Naive B cell (primary cell): ENCODE results near the gene PTPN1. TPM values are rescaled to one million over a fixed set of nuclear protein-coding genes. Genes with fewer than 3 reads are reported as not detected.

Source experiments
- ATAC-seq, 2 donors: fragments of 150-1000 bp; cut with Tn5 transposase; 2 replicates each; pipeline ENCODE4 v1.10.0; 2021; ENCODE audit warnings: low read depth in 2 of 2, mild to moderate bottlenecking in 2 of 2, moderate library complexity in 2 of 2
- DNase-seq: peaks from one replicate; pipeline ENCODE4 v3.0.0; 2022
- H3K27ac Mint-ChIP-seq, 6 donors: one replicate each; pipeline ENCODE4 v1.8.0; 2020 to 2022; ENCODE audit warnings: mild to moderate bottlenecking in 6 of 6, mixed read lengths in 6 of 6, moderate library complexity in 5 of 6, inconsistent platforms in 2 of 6
- H3K27me3 Mint-ChIP-seq, 3 donors: one replicate each; pipeline ENCODE4 v1.8.0; 2021 to 2022; ENCODE audit warnings: mixed read lengths in 3 of 3, mild to moderate bottlenecking in 1 of 3
- H3K36me3 Mint-ChIP-seq, 2 donors: one replicate each; pipeline ENCODE4 v1.8.0; 2020 to 2022; ENCODE audit warnings: mixed read lengths in 2 of 2, inconsistent platforms in 1 of 2, mild to moderate bottlenecking in 1 of 2
- H3K4me1 Mint-ChIP-seq, 3 donors: one replicate each; pipeline ENCODE4 v1.8.0; 2020 to 2022; ENCODE audit warnings: mixed read lengths in 3 of 3, inconsistent platforms in 1 of 3, mild to moderate bottlenecking in 1 of 3, moderate library complexity in 1 of 3
- H3K4me3 Mint-ChIP-seq, 8 donors: one replicate each; pipeline ENCODE4 v1.8.0; 2020 to 2022; ENCODE audit warnings: mild to moderate bottlenecking in 8 of 8, mixed read lengths in 8 of 8, moderate library complexity in 8 of 8, inconsistent platforms in 2 of 8
- H3K9me3 Mint-ChIP-seq, 7 donors: one replicate each; pipeline ENCODE4 v1.8.0; 2020 to 2022; ENCODE audit warnings: mixed read lengths in 7 of 7, mild to moderate bottlenecking in 5 of 7, inconsistent platforms in 2 of 7, moderate library complexity in 1 of 7
- polyA plus RNA-seq, 6 donors: library from polyadenylated mRNA; unstranded; fragments of 300-500 nt; fragmentation: Illumina TruSeq; gene quantifications; one replicate each; pipeline ENCODE4 v1.2.3, GENCODE V29; 2021; ENCODE audit warnings: low read depth in 6 of 6

PTPN1 gene
- polyA plus RNA-seq, 6 donors from 2014 or later, result 14.0 to 57.1 (median 46.1) TPM

DNA sequence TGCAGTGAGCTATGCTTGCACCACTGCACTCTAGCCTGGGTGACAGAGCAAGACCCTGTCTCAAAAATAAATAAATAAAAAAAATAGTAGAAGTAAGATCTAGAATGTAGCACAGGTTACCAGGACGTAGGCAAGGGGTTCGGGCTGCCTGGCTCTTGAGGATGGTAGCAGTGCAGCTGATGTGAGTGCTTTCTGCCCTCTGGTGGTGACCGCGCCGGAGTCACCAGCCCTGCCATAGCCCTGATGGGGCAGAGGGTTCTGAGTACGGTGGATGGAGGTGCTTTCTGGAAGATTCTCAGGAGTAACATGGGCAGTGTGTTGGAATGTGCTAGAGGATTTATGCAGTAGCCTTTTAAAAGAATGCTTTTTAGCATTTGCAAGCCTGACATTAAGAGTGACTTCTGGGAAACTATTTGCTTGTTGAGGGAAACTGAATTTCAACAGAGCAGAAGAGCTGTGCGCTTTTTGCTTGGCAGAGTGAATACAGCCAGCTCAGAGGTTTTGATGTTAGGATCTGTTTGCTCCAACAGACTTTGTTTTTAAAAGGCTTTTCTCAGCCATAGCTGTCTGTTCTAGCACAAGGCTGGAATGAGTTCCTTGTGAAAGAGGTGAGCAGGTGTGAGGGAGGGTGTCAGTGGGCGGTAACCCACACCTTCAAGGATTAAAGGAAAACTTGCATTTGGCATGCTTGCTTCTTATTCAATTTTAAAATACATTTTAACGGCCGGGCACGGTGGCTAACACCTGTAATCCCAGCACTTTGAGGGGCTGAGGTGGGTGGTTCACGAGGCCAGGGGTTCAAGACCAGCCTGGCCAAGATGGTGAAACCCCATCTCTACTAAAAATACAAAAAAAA lies 65.9 kb downstream of the PTPN1 start:
- H3K4me3 Mint-ChIP-seq, result no peak overlapping the region
- peaks cover 33 to 50% (median 38%) of the 10 kb centered on the region in 3 donors for H3K4me1 Mint-ChIP-seq
- no peaks in the 10 kb centered on the region for H3K27me3 Mint-ChIP-seq
- H3K27ac Mint-ChIP-seq, result peak overlapping the region in 5 of 6 donors; percentile 42 to 92 (median 78)
- peaks cover 8 to 25% of the 10 kb centered on the region in 2 donors for H3K36me3 Mint-ChIP-seq
- no peaks in the 10 kb centered on the region for H3K9me3 Mint-ChIP-seq
- ATAC-seq, result peak; percentile 90 to 95
- peak; percentile 53 for DNase-seq

DNA sequence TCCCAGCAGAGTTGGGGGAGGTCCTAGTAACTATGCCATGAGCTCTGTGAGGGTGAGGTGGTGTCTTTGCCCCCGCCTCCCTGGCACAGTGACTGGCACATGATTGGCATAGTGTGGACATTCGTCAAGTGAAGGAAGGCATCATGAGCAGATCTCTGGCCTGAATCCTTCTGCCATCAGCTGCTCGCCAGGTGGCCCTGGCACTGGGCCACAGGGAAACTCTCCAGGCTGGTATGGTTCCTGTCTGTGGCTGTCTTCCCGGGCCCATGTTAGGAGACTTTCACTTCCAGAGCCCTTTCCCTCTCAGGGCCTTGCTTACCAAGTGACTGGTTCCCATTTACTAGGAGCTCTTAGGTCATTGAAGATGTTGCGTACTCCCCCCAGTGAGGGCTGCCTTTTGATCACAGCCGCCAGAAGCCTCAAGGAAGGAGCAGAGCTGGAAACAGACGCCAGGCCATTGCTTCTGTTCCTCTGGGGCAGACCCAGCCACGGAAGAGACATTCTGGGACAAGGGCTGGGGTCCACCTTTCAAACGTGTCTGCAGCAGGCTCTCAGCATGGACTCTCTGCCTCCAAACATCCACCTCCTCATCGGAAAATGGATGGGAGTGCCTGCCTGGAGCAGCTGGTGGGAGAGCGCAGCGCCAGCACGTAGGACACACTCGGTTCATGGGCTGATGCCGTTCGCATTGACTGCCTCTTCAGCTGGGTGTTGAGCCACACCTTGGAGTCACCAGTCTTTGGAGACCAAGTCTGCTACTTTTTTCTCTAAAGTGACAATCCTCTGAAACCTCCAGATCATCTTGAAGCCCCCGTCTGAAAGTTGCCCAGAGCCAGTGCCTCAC lies 67.2 kb downstream of the PTPN1 start:
- peak overlapping the region in 1 of 8 donors; percentile 12 for H3K4me3 Mint-ChIP-seq
- no peaks in the 10 kb centered on the region for H3K9me3 Mint-ChIP-seq
- DNase-seq, result no peak
- peaks cover 8 to 25% of the 10 kb centered on the region in 2 donors for H3K36me3 Mint-ChIP-seq
- H3K27ac Mint-ChIP-seq, result peak overlapping the region in 2 of 6 donors; percentile 75 to 93
- no peaks in the 10 kb centered on the region for H3K27me3 Mint-ChIP-seq
- ATAC-seq, result no peak
- H3K4me1 Mint-ChIP-seq, result peaks cover 30 to 46% (median 33%) of the 10 kb centered on the region in 3 donors

DNA sequence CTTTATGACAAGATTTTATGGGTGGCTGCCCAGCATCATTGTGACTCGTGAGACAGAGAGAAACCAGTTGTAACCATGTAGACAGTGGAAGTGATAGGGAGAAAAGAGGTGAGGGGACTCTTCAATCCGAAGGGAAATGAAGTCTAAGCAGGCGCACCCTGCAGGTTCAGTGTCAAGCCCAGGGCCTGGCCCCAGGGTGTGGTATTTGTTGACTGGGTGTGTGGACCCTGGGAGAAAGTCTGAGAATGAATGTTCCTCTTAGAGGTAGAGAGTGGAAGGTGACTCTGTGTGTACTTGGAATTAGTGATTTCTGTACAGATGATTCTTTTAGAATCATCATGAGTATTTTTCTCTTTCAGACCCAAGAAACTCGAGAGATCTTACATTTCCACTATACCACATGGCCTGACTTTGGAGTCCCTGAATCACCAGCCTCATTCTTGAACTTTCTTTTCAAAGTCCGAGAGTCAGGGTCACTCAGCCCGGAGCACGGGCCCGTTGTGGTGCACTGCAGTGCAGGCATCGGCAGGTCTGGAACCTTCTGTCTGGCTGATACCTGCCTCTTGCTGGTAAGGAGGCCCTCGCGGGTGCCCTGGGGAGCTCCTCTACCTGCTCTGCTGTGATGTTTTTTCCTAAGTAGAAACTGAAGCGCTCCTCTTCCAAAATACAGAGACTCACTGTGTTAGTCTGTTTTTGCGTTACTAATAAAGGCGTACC lies 68.0 kb downstream of the PTPN1 start:
- peak overlapping the region in 3 of 6 donors; percentile 71 to 93 (median 75) for H3K27ac Mint-ChIP-seq
- peaks cover 30 to 46% (median 32%) of the 10 kb centered on the region in 3 donors for H3K4me1 Mint-ChIP-seq
- DNase-seq (no peak), ATAC-seq (no peak)
- H3K36me3 Mint-ChIP-seq, result peaks cover 11 to 25% of the 10 kb centered on the region in 2 donors
- H3K9me3 Mint-ChIP-seq, result no peaks in the 10 kb centered on the region
- H3K4me3 Mint-ChIP-seq, result no peak overlapping the region
- H3K27me3 Mint-ChIP-seq, result no peaks in the 10 kb centered on the region

- Mint-ChIP-seq H3K27ac (peak overlapping the region in 4 of 6 donors; percentile 34 to 84 (median 64)), H3K36me3 (peaks cover 15 to 25% of the 10 kb centered on the region in 2 donors), H3K4me3 (no peak overlapping the region), H3K4me1 (peaks cover 32 to 48% (median 34%) of the 10 kb centered on the region in 3 donors), H3K27me3 (no peaks in the 10 kb centered on the region), H3K9me3 (no peaks in the 10 kb centered on the region)
- DNase-seq (no peak), ATAC-seq (no peak)
Observed at GRCh38 chr20:50578778-50579165, 68.6 kb downstream of the PTPN1 start.

DNA sequence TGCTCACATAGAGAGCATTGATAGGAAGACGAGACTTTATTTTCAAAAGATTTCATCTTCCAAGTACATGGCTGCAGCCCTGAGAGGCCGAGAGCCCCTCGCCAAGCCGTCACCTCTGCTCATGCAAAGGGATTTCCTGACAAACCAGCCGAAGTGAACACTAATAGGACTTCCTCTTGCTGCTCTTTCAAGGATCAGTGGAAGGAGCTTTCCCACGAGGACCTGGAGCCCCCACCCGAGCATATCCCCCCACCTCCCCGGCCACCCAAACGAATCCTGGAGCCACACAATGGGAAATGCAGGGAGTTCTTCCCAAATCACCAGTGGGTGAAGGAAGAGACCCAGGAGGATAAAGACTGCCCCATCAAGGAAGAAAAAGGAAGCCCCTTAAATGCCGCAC lies 69.3 kb downstream of the PTPN1 start:
- Mint-ChIP-seq H3K4me3 (no peak overlapping the region), H3K4me1 (peaks cover 32 to 45% (median 34%) of the 10 kb centered on the region in 3 donors)
- DNase-seq, result no peak

GRCh38 chr20:50580016-50580747 lies 70.0 kb downstream of the PTPN1 start:
- ATAC-seq, result peak in 1 of 2 donors; percentile 21
- peak overlapping the region in 2 of 8 donors; percentile 12 to 49 for H3K4me3 Mint-ChIP-seq
- no peaks in the 10 kb centered on the region for H3K27me3 Mint-ChIP-seq
- H3K4me1 Mint-ChIP-seq, result peaks cover 29 to 39% (median 37%) of the 10 kb centered on the region in 3 donors
- peaks cover 15% of the 10 kb centered on the region in 2 donors for H3K36me3 Mint-ChIP-seq
- no peaks in the 10 kb centered on the region for H3K9me3 Mint-ChIP-seq
- peak; percentile 44 for DNase-seq
- peak overlapping the region; percentile 57 to 86 (median 72) for H3K27ac Mint-ChIP-seq

More for the DNA sequence above, 69.3 kb downstream of the PTPN1 start:
- H3K36me3 Mint-ChIP-seq, result peaks cover 15 to 21% of the 10 kb centered on the region in 2 donors
- no peak for ATAC-seq
- H3K27me3 Mint-ChIP-seq, result no peaks in the 10 kb centered on the region
- H3K9me3 Mint-ChIP-seq, result no peaks in the 10 kb centered on the region
- peak overlapping the region in 3 of 6 donors; percentile 66 to 84 (median 75) for H3K27ac Mint-ChIP-seq

- ATAC-seq (no peak), DNase-seq (no peak)
- Mint-ChIP-seq H3K27me3 (no peaks in the 10 kb centered on the region), H3K27ac (no peak overlapping the region), H3K9me3 (peaks cover 0 to 1% (median 0%) of the 10 kb centered on the region in 7 donors), H3K4me3 (peak overlapping the region in 2 of 8 donors; percentile 3 to 70), H3K4me1 (peaks cover 23 to 35% (median 31%) of the 10 kb centered on the region in 3 donors), H3K36me3 (peaks cover 15% of the 10 kb centered on the region in 2 donors)
Observed at GRCh38 chr20:50580842-50581544, 70.8 kb downstream of the PTPN1 start.

- H3K4me1 Mint-ChIP-seq, result peaks cover 23 to 33% (median 29%) of the 10 kb centered on the region in 3 donors
- peaks cover 15% of the 10 kb centered on the region in 2 donors for H3K36me3 Mint-ChIP-seq
- peak; percentile 34 to 44 for ATAC-seq
- peak overlapping the region; percentile 87 to 97 (median 92) for H3K27ac Mint-ChIP-seq
- no peak for DNase-seq
- peak overlapping the region; percentile 44 to 86 (median 78) for H3K4me3 Mint-ChIP-seq
- peaks cover 0 to 1% (median 0%) of the 10 kb centered on the region in 7 donors for H3K9me3 Mint-ChIP-seq
- H3K27me3 Mint-ChIP-seq, result no peaks in the 10 kb centered on the region
Observed at GRCh38 chr20:50582092-50582491, 71.9 kb downstream of the PTPN1 start.

DNA sequence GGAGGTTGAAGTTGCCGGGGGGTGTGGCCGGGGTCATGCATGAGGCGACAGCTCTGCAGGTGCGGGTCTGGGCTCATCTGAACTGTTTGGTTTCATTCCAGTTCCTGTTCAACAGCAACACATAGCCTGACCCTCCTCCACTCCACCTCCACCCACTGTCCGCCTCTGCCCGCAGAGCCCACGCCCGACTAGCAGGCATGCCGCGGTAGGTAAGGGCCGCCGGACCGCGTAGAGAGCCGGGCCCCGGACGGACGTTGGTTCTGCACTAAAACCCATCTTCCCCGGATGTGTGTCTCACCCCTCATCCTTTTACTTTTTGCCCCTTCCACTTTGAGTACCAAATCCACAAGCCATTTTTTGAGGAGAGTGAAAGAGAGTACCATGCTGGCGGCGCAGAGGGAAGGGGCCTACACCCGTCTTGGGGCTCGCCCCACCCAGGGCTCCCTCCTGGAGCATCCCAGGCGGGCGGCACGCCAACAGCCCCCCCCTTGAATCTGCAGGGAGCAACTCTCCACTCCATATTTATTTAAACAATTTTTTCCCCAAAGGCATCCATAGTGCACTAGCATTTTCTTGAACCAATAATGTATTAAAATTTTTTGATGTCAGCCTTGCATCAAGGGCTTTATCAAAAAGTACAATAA lies 72.5 kb downstream of the PTPN1 start:
- ATAC-seq (peak; percentile 96), DNase-seq (peak; percentile 65)
- peaks cover 13 to 15% of the 10 kb centered on the region in 2 donors for H3K36me3 Mint-ChIP-seq
- H3K27ac Mint-ChIP-seq, result peak overlapping the region; percentile 87 to 97 (median 92)
- H3K27me3 Mint-ChIP-seq, result no peaks in the 10 kb centered on the region
- H3K9me3 Mint-ChIP-seq, result peaks cover 0 to 1% (median 0%) of the 10 kb centered on the region in 7 donors
- peaks cover 23 to 33% (median 29%) of the 10 kb centered on the region in 3 donors for H3K4me1 Mint-ChIP-seq
- peak overlapping the region; percentile 44 to 86 (median 78) for H3K4me3 Mint-ChIP-seq

- ATAC-seq, result no peak
- peaks cover 0 to 1% (median 0%) of the 10 kb centered on the region in 7 donors for H3K9me3 Mint-ChIP-seq
Observed at GRCh38 chr20:50583442-50584150, 73.4 kb downstream of the PTPN1 start.

GRCh38 chr20:50584687-50585086 lies 74.5 kb downstream of the PTPN1 start:
- Mint-ChIP-seq H3K4me1 (peaks cover 29 to 35% (median 34%) of the 10 kb centered on the region in 3 donors), H3K4me3 (no peak overlapping the region), H3K9me3 (peaks cover 0 to 1% (median 0%) of the 10 kb centered on the region in 7 donors), H3K36me3 (peaks cover 7 to 11% of the 10 kb centered on the region in 2 donors), H3K27ac (peak overlapping the region in 1 of 6 donors; percentile 67), H3K27me3 (no peaks in the 10 kb centered on the region)
- ATAC-seq, result no peak
- no peak for DNase-seq

More at GRCh38 chr20:50583442-50584150, 73.4 kb downstream of the PTPN1 start:
- Mint-ChIP-seq H3K4me3 (peak overlapping the region in 6 of 8 donors; percentile 5 to 86 (median 60)), H3K4me1 (peaks cover 29 to 35% (median 34%) of the 10 kb centered on the region in 3 donors), H3K27me3 (no peaks in the 10 kb centered on the region), H3K36me3 (peaks cover 7 to 11% of the 10 kb centered on the region in 2 donors), H3K27ac (peak overlapping the region in 5 of 6 donors; percentile 29 to 88 (median 70))
- DNase-seq, result no peak
